Measurements from ENCODE around the gene PCDHGB6. TPM values are rescaled to one million over a fixed set of nuclear protein-coding genes. Genes with fewer than 3 reads are reported as not detected.
A peak's percentile ranks its signal among the peaks of the same experiment; 100 is the strongest.
"Not testable (repeated sequence)": the region's sequence is repeated elsewhere in the genome, so short reads cannot be mapped to it uniquely, and the experiment has no call there.

PCDHGB6 gene
- polyA plus RNA-seq, 3 donors: 6.8 to 7.8 (median 7.3) TPM

- DNase-seq: no peak
Observed at GRCh38 chr5:141413540-141414069, 5.8 kb downstream of the PCDHGB6 start.

GRCh38 chr5:141414548-141415274 is 6.9 kb downstream of the PCDHGB6 start:
- not testable (repeated sequence) for DNase-seq

DNA sequence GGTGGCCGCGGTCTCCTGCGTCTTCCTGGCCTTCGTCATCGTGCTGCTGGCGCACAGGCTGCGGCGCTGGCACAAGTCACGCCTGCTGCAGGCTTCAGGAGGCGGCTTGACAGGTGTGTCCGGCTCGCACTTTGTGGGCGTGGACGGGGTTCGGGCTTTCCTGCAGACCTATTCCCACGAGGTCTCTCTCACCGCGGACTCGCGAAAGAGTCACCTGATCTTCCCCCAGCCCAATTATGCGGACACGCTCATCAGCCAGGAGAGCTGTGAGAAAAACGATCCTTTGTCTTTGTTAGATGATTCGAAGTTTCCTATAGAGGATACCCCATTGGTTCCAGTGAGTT is 7.4 kb downstream of the PCDHGB6 start:
- DNase-seq: not testable (repeated sequence)

DNA sequence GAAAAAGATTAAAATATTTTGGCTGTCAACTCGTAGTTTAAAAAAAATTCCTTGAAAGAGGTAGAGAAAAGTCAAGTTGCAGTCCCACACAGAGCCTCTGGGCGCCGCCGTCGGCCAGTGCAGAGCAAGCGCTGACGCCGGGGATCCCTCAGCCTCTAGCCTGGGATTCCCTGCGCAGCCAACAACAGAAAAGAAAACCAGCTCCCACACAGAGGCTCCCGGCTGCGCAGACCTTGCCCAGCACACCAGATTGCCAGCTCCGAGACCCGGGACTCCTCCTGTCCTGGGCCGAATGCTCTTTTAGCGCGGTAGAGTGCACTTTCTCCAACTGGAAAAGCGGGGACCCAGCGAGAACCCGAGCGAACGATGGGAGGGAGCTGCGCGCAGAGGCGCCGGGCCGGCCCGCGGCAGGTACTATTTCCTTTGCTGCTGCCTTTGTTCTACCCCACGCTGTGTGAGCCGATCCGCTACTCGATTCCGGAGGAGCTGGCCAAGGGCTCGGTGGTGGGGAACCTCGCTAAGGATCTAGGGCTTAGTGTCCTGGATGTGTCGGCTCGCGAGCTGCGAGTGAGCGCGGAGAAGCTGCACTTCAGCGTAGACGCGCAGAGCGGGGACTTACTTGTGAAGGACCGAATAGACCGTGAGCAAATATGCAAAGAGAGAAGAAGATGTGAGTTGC is 9.8 kb downstream of the PCDHGB6 start, which contains the start of gene PCDHGB7:
Gene PCDHGB7 (plus strand): TSS at position 184 of the 679 bp plus-strand sequence. CDS start 183 bp downstream, at position 367.
- peak; percentile 42 for DNase-seq

- no peak for DNase-seq
Observed at GRCh38 chr5:141419074-141419880, 11.5 kb downstream of the PCDHGB6 start.

DNA sequence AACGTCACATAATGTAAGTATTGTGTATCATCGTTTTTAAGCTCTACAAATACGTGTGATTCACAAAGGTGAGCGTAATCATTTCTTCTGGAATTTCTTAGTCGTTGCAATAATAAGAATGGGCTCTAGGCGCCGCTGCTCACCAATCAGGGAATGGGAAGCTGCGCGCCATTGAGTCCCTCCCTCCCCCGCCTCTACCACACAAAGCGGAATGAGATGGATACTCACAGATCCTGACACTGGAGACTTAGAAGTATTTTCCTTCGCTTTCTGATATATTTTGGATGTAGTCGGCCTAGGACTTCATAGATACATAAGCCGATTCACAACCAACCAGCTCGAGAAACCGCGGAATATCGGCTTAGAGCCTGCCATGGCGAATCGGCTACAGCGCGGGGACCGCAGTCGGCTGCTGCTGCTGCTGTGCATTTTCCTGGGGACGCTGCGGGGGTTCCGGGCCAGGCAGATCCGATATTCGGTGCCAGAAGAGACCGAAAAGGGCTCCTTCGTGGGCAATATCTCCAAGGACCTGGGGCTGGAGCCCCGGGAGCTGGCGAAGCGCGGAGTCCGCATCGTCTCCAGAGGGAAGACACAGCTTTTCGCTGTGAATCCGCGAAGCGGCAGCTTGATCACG is 13.2 kb downstream of the PCDHGB6 start, which contains the start of gene PCDHGA11:
Gene PCDHGA11 (plus strand): TSS at position 197 of the 634 bp plus-strand sequence. CDS start 177 bp downstream, at position 374.
- peak; percentile 29 for DNase-seq

GRCh38 chr5:141421489-141421855 is 13.7 kb downstream of the PCDHGB6 start:
- DNase-seq: no peak

GRCh38 chr5:141422742-141423291 is 15.0 kb downstream of the PCDHGB6 start:
- DNase-seq: no peak

GRCh38 chr5:141427783-141428426 is 20.1 kb downstream of the PCDHGB6 start:
- no peak for DNase-seq

GRCh38 chr5:141430332-141431113 is 22.7 kb downstream of the PCDHGB6 start, which contains the start of gene PCDHGA12:
TSS of gene PCDHGA12 (plus strand) at chr5:141430507. CDS start at chr5:141430760, 253 bp downstream.
- peak; percentile 17 for DNase-seq

- DNase-seq: no peak
Observed at GRCh38 chr5:141431286-141431685, 23.5 kb downstream of the PCDHGB6 start.

DNA sequence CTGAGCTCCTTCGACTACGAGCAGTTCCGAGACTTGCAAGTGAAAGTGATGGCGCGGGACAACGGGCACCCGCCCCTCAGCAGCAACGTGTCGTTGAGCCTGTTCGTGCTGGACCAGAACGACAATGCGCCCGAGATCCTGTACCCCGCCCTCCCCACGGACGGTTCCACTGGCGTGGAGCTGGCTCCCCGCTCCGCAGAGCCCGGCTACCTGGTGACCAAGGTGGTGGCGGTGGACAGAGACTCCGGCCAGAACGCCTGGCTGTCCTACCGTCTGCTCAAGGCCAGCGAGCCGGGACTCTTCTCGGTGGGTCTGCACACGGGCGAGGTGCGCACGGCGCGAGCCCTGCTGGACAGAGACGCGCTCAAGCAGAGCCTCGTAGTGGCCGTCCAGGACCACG is 24.5 kb downstream of the PCDHGB6 start:
- DNase-seq: not testable (repeated sequence)

GRCh38 chr5:141432726-141433125 is 24.9 kb downstream of the PCDHGB6 start:
- not testable (repeated sequence) for DNase-seq

- no peak for DNase-seq
Observed at GRCh38 chr5:141434006-141434405, 26.2 kb downstream of the PCDHGB6 start.

- DNase-seq: no peak
Observed at GRCh38 chr5:141437221-141437620, 29.4 kb downstream of the PCDHGB6 start.

DNA sequence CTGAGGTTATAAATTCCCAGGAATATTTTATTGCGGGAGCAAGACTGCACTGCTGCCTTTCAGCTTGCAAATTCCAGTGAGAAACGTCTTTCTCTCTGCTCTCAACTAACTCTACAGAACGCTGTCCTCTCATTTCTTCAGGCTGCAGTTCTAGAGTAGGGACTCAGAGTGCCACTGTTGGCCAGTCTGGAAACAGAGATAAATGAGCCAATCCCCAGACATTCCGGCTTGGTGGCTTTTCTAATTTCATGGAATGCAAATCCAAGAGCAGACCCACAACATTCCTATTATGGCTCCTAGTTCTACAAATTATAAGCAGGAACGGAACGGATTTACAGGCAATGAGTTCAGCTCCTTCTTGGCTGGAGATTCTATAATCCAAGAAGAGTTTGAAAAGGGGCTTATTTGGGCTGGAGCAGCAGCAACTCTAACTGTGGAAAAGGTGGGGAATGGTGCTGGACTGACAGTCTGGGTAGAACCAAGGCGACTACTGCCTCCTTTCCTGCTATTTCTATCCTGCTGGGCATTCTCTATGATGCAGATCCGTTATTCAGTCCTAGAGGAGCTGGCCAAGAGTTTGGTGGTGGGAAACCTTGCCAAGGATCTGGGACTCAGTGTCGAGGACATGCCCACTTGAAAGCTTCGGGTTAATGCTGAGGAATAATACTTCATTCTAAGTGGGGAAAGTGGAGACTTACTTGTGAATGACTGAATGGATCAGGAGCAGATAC is 31.8 kb downstream of the PCDHGB6 start:
- no peak for DNase-seq

- no peak for DNase-seq
Observed at GRCh38 chr5:141440341-141440740, 32.5 kb downstream of the PCDHGB6 start.

GRCh38 chr5:141441571-141442170 is 33.9 kb downstream of the PCDHGB6 start:
- DNase-seq: no peak

Measured in renal pelvis (tissue), 4 donors.